GM19468 (cell line): ENCODE measurements around the gene SNW1.
"Not testable (repeated sequence)": the region's sequence is repeated elsewhere in the genome, so short reads cannot be mapped to it uniquely, and the experiment has no call there.

ENCODE experiments used
- ATAC-seq: cut with Tn5 transposase; IDR thresholded peaks from one replicate; pipeline ENCODE4 v1.9.1; 2021; ENCODE audit warnings: mild to moderate bottlenecking, moderate library complexity, moderate number of reproducible peaks; ENCODE audit not compliant: unreplicated experiment; ENCODE audit errors: extremely low read depth

SNW1 gene

GRCh38 chr14:77760381-77761204 is at the start of gene SNW1:
Gene SNW1 (minus strand): TSS chr14:77761156. CDS start chr14:77761127, 29 bp downstream.
- peak; percentile 96 for ATAC-seq

GRCh38 chr14:77809011-77809410 is 48.1 kb upstream of the SNW1 start:
- ATAC-seq, result no peak

- no peak for ATAC-seq
These were observed 47.3 kb upstream of the SNW1 start for GRCh38 chr14:77808250-77808649.

GRCh38 chr14:77805706-77806105 is 44.8 kb upstream of the SNW1 start:
- no peak for ATAC-seq

GRCh38 chr14:77804592-77804991 is 43.6 kb upstream of the SNW1 start:
- ATAC-seq, result no peak

GRCh38 chr14:77800814-77801213 is 39.9 kb upstream of the SNW1 start:
- no peak for ATAC-seq

- ATAC-seq, result peak; percentile 93
These were observed 39.1 kb upstream of the SNW1 start, which contains the start of gene ADCK1 for GRCh38 chr14:77799863-77800730. Gene ADCK1 (plus strand): TSS chr14:77800109. CDS start chr14:77818979, 18,870 bp downstream.

GRCh38 chr14:77799456-77799855 is 38.5 kb upstream of the SNW1 start:
- ATAC-seq, result not testable (repeated sequence)

- no peak for ATAC-seq
These were observed 33.4 kb upstream of the SNW1 start for GRCh38 chr14:77794357-77794756.

- ATAC-seq, result not testable (repeated sequence)
These were observed 32.3 kb upstream of the SNW1 start for GRCh38 chr14:77793255-77793654.

GRCh38 chr14:77791225-77791600 is 30.3 kb upstream of the SNW1 start:
- ATAC-seq, result no peak

GRCh38 chr14:77790566-77791224 is 29.7 kb upstream of the SNW1 start:
- no peak for ATAC-seq

- no peak for ATAC-seq
These were observed 25.2 kb upstream of the SNW1 start for GRCh38 chr14:77786148-77786547.

- ATAC-seq, result no peak
These were observed 21.2 kb upstream of the SNW1 start for GRCh38 chr14:77782202-77782601.

GRCh38 chr14:77773966-77774365 is 13.0 kb upstream of the SNW1 start:
- ATAC-seq, result not testable (repeated sequence)

- ATAC-seq, result not testable (repeated sequence)
These were observed 7.6 kb upstream of the SNW1 start for GRCh38 chr14:77768442-77769069.

GRCh38 chr14:77763978-77764377 is 3.0 kb upstream of the SNW1 start:
- no peak for ATAC-seq

- ATAC-seq, result no peak
These were observed 2.4 kb upstream of the SNW1 start for GRCh38 chr14:77763316-77763715.

- ATAC-seq, result no peak
These were observed 412 bp upstream of the SNW1 start for GRCh38 chr14:77761205-77761931.
